Loucy (cell line): ENCODE data around the gene MESD.

Experiments
- EZH2phosphoT487 ChIP-seq: fragments of 200-600 bp; IDR thresholded peaks from 2 replicates; pipeline ENCODE4 v1.6.1; 2018; ENCODE audit warnings: antibody characterized with exemption, mild to moderate bottlenecking, moderate library complexity, borderline replicate concordance
- TF ChIP-seq, protein P1 (sequence below): fragments of 200-600 bp; sonication (generic); conservative IDR thresholded peaks from 2 replicates; pipeline ENCODE4 v1.5.1; 2014; ENCODE audit warnings: mild to moderate bottlenecking, antibody characterized with exemption, low read length

DNA sequence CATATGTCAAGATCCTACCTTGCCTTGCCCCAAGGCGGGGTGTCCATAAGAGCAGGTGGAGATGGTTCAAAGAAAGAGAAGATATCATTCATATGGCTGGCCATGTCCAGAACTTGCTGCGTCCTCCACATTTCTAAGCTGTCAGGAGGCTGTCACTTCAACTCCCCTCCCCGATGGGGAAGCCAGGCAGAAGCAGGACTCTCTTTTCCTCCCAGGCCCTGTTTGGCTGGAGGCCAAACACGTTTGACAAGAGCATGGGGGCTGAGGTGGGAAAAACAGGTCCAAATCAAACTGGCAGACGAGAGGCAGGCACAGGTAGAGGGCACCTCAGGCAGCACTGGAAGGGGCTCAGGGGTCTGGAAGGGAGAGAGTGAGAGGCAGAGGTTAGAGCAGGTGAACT is 37.7 kb downstream of the MESD start:
- TF ChIP-seq, protein P1, sequence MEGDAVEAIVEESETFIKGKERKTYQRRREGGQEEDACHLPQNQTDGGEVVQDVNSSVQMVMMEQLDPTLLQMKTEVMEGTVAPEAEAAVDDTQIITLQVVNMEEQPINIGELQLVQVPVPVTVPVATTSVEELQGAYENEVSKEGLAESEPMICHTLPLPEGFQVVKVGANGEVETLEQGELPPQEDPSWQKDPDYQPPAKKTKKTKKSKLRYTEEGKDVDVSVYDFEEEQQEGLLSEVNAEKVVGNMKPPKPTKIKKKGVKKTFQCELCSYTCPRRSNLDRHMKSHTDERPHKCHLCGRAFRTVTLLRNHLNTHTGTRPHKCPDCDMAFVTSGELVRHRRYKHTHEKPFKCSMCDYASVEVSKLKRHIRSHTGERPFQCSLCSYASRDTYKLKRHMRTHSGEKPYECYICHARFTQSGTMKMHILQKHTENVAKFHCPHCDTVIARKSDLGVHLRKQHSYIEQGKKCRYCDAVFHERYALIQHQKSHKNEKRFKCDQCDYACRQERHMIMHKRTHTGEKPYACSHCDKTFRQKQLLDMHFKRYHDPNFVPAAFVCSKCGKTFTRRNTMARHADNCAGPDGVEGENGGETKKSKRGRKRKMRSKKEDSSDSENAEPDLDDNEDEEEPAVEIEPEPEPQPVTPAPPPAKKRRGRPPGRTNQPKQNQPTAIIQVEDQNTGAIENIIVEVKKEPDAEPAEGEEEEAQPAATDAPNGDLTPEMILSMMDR, result no peak
- TF ChIP-seq EZH2phosphoT487, result no peak
